ENCODE data around the gene CRHR2.
A peak's percentile ranks its signal among the peaks of the same experiment; 100 is the strongest.
"Not testable (repeated sequence)": the region's sequence is repeated elsewhere in the genome, so short reads cannot be mapped to it uniquely, and the experiment has no call there.

Gene CRHR2

DNA sequence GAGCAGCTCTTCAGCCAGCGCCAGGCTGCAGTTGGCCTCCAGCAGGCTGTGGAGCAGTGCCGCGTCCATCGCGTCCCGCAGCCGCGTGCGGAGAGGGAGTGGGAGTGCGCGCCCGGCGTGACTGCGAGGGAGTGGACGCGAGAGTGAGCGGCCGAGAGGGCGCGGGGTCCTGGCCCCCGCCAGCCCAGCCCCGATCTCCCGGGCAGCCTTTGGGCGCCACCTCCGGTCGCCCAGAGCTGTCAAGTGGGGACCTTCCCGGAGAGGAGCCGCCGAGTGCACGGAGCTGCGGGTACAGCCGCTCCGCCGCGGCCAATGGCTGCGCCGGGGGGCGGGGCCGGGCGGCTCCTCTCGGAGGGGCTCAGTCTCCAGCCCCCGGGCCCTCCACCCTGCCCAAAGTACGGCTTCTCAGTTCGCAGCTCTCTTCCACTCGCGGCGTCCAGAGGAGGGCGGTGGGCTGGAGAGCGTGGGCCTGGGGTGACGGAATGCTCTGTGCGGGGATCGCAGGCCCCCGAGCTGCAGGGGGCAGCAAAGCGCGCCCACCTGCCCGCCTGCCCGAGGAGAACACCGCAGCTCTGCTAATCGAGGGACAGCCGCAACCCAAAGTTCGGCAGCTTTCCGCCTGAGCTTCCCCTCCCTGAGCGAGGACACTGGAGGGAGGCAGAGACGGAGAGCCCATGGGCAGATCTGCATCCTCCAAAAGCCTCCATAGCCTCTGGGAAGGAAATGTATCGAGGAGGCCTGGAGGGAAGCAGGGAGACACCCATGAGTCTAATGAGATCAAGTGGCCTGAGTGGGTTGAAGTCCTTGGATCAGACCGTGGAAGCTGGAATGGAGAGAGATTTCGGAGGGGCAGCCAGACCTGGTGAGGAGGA is at the start of gene CRHR2:
TSS of gene CRHR2 (minus strand) at position 245 of the 872 bp plus-strand sequence. CDS start at position 69, 176 bp downstream.
- peak in 1 of 2 donors; percentile 7 for DNase-seq (ENCODE audit: low read depth in 2 of 2)

DNA sequence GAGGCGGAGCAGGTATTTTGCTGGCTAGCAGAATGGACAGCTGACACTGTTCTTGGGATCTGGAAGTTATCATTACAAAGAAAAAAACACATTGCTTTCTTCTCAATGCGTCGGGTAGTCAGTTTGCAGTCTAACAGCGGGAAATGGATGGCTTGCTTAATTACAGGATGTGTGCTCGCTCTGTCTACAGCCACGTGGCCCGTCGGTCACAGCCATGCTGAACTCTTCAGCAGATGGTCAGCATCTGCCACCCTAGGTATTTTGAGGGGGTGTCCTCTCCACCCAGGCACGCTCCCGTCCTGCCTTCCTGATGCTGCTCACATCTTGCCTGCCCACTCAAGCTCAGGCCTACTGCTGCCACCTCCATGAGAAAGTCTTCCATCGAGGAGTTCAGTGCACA is 49.3 kb upstream of the CRHR2 start:
- DNase-seq (ENCODE audit: low read depth in 2 of 2): no peak

DNA sequence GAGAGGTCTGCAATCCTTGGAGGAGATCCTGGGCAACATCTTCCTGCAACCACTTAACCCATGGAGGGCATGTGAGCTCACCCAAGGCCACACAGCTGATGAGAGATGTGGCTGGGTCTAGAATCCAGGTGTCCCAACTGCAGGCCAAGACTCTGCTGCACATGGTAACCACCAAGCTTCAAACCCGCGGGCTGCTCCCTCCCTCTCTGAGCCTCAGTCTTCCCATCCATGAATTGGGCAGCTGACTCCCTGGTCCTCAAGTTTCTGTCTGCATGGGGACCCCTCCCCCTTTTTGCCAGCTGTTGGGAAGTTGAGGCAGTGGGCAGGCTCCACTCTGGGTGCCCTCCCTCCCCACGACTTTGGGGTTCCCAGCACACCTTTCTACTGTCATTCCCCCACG is 48.7 kb upstream of the CRHR2 start:
- DNase-seq (ENCODE audit: low read depth in 2 of 2): no peak

DNA sequence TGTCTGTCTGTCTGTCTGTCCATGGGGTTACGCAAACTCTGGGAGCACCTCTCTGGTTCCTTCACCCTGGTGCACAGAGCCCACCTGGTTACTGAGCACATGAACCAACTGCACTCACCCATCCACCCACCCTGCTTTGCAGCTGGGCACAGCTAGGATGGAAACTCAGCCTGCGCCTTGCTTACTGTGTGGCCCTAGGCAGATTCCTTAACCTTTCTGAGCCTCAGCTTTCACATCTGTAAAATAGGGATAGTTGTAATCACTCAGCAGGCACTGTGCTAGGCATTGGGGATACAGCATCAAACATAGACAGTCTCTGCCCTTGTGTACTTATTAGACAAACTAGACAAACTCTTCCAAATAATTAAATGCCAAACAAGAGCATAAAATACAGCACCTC is 47.8 kb upstream of the CRHR2 start:
- no peak for DNase-seq (ENCODE audit: low read depth in 2 of 2)

DNA sequence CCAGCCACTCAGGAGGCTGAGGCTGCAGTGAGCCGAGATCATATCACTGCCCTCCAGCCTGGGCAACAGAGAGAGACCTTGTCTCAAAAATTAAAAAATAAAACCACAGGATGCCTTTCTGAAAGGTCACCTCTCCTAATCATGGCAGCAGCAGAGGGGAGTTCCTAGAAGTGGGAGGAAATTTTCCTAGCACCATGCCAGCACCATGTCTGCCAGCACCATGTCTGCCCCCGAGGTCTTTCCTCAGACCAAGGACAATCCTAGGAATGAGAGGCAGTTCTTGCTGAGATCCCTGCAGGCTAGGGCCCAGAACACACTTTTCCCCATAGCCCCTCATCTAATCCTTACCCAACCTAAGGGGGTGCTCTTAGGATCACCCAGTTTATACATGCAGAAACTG is 47.4 kb upstream of the CRHR2 start:
- DNase-seq (ENCODE audit: low read depth in 2 of 2): no peak

DNA sequence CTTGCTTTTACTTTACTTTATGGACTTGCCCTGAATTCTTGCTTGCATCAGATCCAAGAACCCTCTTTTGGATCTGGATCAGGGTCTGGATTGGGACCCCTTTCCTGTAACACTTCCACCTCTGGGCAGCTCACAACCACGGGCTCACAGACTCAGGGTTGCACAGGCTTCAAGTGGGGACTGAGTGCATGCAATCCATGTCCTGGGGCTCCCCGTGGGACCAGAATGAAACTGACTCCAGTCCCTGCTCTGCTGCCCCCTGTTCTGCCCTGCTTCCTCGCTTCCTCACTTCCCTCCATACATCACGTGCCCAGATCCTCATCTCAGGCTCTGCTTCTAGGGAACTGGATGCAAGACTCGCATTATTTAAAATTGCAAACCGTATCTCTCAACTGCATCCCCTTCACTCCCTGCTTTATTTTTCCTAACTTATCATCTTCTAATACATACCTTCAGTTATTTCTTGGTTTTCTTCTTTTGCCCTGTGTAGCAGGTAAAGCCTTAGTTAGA is 46.4 kb upstream of the CRHR2 start:
- DNase-seq (ENCODE audit: low read depth in 2 of 2): no peak

DNA sequence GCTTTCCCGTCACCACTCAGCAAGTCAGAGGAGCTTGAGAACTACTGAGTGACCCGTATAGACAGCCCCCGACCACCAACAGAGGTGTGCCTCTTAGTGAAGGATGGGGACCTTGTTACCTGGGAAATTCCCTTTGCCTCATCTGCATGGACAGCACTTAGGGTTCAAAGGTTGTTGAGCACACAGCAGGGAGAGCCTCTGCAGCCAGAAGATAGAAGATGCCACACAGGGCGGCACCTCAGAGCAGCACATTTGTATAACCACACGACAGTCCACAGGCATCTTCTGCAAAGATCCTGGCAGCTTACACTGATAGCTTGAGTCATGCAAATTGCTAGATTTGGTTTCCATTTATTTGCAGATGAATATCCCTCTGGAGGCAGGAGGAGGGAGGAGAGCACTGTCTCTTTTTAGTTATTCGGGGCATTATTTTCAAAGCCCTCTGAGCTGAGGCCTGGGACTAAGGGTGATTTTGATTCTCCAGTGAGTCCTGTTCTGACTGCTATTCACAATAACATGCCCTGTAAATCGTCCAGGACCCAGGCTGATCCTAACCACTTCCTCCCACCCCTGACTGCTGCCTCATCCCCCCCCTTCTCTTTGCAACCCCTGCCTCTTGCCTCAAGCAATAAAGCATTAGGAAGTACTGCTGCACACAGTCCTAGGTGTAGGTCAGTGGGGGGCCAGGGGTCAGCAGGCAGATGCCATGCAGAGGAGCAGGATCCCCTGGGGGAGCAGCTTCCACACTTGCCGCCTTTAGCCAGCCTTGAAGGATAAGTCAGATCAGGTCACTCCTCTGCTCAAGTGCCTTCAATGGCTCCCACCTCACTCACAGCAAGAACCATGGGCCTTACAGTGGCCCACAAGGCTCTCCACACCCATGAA is 45.0 kb upstream of the CRHR2 start:
- peak in 1 of 2 donors; percentile 19 for DNase-seq (ENCODE audit: low read depth in 2 of 2)

DNA sequence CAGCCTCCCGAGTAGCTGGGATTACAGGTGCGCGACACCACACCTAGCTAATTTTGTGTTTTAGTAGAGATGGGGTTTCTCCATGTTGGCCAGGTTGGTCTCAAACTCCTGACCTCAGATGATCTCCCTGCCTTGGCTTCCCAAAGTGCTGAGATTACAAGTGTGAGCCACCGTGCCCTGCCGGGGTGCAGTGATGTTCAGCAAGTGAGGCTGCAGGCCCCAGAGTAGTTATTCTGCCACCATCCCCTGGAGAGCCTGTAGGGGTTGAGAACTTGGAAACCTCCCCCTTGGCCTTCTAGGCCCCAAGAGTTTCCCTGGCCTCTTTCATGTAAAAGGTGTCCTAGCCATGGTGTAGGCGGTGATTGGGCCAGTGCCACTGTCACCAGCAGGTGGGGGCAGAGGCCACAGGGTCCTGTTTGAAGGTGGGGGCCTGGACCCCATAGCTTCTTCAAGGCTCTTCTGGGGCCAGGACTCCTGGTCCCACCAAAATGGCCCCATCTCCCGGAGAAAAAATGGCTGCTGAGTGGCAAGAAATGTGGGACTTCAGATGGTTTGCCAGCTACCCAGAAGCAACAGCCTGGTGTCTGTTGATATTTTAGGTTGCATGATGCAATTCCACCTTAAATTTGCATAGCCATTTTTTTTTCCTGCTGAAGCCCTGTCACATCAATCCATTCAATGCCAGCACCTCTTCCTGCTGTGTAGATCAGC is 44.2 kb upstream of the CRHR2 start:
- DNase-seq (ENCODE audit: low read depth in 2 of 2): no peak

DNA sequence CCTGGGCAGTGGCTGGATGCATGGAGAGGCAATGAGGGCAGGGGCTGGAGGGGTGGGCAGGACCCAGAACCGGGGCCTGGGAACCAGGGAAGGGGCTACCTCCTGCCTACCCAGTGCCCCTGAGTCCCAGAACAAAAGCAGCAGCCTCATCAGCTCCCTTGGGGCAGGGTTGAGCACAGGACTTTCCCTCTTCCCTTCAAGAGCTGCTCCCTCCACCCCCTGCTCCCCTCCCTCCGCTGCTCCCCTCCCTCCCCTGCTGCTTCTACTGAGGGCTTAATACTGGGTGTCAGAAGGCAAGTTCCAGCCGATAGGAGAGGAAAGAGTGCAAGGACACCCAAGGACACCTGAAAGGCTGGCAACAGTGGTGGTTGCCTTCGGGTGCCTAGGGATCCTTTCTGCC is 41.5 kb upstream of the CRHR2 start:
- no peak for DNase-seq (ENCODE audit: low read depth in 2 of 2)

DNA sequence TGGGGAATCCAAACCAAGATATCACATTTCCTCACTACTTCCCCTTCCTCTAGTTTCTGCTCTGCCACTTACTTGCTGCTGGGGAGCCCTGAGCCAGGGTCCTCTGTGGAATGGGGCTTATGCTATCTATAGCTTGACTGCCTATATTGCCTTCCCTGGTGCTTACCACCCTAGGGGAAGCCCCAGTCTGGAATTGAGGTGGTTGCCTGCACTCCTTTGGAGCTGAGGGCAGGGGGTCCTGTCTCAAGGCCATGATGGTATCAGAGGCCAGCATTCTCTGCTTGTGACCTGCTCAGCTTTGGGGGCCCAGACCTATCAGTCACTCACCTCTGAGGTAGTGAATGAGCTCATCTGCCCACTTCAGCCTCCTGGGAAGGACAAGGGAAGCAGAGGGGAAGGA is 40.4 kb upstream of the CRHR2 start:
- no peak for DNase-seq (ENCODE audit: low read depth in 2 of 2)

DNA sequence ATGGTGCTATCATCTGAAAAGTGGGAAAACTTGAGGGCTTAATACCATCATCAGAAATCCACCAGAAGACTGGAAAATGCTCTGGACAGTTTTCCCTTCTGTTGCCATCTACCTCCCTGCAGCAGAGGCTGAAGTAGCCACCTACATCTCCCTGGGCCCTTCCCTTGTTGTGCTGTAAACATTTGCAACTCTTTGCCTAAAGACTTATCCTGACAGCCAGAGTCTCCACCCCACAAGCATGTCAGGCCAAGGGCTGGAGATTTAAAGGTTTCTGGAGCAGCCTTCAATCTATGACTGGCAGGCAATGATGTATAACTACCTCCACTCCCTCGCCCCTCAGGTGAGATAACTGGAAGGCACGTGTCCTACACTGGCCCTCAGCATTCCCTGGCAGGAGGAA is 39.9 kb upstream of the CRHR2 start:
- DNase-seq (ENCODE audit: low read depth in 2 of 2): no peak

DNA sequence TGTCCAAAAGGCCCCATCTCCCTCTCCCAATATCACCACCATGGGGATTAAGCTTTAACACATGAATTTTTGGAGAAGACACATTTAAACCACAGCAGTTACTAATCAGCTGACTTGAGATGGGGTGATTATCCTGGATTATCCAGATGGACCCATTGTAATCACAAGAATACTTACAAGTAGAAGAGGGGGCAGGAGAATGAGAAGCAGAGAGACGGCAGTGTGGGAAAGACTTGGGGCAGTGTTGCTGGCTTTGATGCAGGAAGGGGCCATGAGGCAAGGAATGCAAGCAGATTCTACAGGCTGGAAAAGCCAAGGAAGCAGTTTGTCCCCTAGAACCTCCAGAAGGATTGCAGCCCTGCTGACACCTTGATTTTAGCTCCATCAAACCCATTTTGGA is 39.0 kb upstream of the CRHR2 start:
- no peak for DNase-seq (ENCODE audit: low read depth in 2 of 2)

DNA sequence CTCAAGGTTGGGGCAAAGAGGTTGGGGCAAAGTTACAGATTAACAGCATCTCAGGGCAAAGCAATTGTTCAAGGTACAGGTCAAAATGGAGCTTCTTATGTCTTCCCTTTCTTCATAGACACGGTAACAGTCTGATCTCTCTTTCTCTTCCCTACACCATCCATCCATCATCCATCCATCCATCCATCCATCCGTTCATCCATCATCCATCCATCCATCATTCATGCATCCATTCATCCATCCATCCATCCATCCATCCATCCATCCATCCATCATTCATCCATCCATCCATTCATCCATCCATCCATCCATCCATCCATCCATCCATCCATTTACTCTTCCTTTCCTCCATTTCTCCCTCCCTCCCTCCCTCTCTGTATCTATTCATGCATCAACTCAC is 37.2 kb upstream of the CRHR2 start:
- DNase-seq (ENCODE audit: low read depth in 2 of 2): not testable (repeated sequence)

DNA sequence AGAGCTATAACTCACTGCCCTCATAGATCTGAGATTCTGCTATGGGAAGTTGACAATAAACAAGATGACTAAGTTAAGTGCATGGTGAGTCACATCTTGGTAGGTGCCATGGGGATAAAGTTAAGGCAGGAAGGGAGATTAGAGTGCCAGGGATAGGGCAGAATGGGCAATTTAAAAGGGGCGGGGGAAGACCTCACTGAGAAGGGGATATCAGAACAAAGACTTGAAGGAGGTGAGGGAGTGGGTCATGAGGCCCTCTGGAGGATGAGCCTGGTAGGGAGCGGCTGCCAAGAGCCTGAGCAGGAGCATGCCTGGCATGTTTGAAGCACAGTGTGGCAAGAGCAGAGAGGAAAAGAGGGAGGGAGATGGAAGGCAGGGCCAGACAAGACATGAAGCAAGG is 34.9 kb upstream of the CRHR2 start:
- DNase-seq (ENCODE audit: low read depth in 2 of 2): no peak

DNA sequence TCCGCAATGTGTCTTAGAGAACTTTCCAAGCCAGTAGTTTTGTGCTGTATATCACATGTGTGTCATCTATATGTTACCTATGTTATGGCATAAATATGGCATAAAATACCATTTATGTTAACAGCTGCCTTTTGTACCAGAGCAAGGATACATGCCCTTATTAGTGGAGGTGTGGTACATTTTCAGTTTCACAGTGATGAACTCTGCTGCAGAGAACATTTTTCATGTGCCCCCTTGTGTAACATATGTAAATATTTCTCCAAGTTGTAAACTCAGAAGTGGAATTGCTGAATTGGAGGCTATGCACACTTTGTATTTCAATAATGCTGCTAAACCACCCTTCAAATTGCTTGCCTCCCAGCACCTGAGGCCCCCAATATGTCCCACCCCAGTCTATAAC is 31.9 kb upstream of the CRHR2 start:
- DNase-seq (ENCODE audit: low read depth in 2 of 2): no peak

DNA sequence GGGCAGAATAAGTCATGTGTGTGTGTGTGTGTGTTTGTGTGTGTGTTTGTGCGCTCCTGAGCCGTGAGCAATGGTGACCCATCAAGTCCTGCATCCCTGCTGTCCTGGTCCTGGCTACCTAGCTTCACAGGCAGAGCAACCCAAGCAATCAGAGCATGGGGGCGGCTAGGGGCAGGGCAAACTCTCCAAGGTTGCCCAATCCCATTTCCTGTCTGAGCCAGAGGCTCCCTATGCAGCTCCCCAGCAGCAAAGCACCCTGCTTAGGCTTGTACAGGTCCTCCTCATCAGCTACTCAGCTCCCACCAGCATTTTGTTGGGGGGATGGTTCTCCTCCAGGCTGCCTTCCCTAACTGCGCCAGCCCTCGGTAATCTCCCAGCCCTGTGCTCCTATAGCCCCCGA is 31.1 kb upstream of the CRHR2 start:
- DNase-seq (ENCODE audit: low read depth in 2 of 2): no peak

DNA sequence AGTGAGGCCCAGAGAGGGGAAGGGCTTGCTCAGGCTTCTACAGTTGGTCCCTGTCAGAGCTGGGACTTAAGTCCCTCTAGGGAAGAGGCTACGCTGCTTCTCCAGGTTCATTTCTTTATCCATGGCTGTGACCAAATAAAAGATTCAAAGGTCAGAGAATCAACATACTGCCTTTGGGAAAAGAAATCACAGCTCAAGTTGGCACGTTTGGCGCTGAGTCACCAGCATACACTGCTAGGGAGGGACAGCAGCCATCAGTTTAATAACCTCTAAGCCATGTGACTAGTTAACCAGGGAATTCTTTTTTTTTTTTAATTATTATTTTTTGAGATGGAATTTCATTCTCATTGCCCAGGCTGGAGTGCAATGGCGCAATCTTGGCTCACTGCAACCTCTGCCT is 28.4 kb upstream of the CRHR2 start:
- no peak for DNase-seq (ENCODE audit: low read depth in 2 of 2)

DNA sequence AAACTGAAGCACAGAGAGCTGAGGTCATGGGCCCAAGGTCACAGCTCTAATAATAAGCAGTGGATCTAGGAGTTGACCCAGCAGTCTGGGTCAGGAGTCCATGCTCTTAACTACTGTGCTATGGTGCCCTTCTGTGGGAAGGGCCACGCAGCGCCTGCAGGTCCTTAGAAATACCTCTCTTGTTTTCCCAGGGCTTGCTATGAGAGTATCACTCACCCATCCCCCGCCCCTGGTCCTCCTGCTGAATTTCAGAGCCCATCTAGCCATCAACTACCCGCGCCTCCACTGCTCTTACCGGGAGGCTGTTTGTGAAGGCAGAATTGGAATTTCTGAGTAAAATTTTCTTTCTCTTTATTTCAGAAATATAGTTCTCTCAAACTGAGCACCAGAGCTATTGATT is 27.3 kb upstream of the CRHR2 start:
- no peak for DNase-seq (ENCODE audit: low read depth in 2 of 2)

DNA sequence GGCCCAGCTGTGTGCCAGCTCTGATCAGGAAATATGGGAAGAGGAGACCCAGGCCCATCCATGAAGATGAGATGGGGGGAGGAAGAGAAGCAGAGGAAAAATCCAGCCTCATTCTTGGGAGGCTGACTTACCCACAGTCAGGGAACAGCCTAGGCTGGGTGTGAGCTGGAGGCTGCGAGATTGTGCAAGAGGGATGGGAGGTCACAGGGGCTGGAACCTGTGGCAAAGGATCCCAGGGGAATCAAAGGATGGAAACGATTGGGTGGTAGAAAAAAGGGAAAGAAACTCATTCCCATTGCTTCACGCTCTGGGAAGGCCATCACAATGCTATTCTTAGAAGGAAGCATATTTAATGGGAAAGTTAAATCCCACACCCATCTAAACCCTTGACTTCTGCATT is 26.7 kb upstream of the CRHR2 start:
- DNase-seq (ENCODE audit: low read depth in 2 of 2): no peak

DNA sequence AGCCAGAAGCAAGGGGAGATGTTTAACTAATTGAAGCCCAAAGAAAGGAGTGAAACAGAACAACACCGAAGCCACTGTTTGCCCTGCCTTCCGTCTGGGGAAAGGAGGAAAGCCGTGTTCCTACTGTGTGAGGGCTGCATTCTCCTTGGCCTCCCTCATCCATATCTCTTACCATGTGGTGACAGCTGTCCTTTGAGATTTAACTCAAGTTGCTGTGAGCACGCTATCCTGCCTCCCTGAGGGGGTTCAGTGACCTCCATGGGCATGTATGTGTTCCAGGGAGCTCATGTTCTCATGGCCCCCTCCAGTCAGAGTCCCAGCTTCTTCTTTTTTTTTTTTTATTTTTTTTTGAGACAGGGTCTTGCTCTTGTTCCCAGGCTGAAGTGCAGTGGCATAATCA is 26.2 kb upstream of the CRHR2 start:
- no peak for DNase-seq (ENCODE audit: low read depth in 2 of 2)

DNA sequence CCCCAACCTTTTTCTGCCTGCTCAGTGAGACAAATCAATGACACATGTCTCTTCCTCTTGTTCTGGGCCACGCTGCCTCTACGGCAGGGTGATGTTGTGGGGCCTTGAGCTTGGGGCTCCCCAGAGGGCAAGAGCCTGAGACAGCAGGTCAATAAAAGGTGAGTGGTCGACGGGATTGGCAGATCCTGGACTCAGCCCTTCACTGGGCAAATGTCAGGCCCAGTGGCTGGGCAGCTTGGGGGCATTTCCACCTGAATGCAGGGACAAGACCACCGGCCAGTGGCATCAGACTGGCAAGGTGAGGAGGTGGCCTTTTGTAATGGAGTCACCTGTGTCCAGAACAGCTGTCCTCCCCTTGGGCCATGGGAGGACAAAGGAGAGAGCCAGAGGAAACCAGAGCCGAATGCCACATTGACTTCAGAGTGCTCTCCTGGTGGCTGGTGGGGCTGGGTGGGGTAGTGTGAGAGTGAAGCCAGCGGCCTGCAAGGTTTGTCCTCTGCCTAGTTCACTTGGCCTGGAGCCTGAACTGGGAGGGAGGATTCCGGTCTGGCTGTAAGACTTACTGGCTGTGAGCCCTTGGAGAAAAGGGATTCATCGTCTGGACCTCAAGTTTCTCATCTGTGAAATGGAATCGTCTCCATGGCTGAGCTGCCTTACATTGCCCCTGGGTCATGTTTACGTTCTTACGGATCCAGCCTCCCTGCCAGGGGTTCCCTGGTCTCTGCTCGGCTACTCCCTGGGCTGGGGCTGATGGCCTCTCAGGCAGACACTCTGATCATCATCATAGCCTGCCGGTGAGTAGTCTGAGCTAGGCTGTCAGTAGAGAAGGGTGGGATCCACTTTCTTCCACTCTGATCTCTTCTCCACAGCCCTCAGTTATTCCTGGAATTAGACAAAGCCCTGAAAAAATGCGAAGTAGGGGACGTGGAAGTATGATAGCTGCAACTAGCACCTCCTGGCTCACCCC is 25.4 kb upstream of the CRHR2 start:
- no peak for DNase-seq (ENCODE audit: low read depth in 2 of 2)
